OCI-LY1 (cell line): ENCODE results near the gene CRYZ.

Source experiments
- CTCF ChIP-seq: fragments of 200-600 bp; sonication (generic), shearing (Covaris generic); IDR thresholded peaks from 2 replicates; pipeline ENCODE4 v1.5.1; 2017; ENCODE audit warnings: mild to moderate bottlenecking, antibody characterized with exemption, low read length, moderate library complexity, mixed read lengths
- EZH2 ChIP-seq: fragments of 200-600 bp; sonication (generic), shearing (Covaris generic); IDR thresholded peaks from 2 replicates; pipeline ENCODE4 v1.8.0; 2017; ENCODE audit warnings: borderline replicate concordance, mixed run types, mild to moderate bottlenecking, antibody characterized with exemption, low read length, moderate library complexity, mixed read lengths

GRCh38 chr1:74771913-74772515 is 39.2 kb upstream of the CRYZ start:
- peak; percentile 59 for TF ChIP-seq CTCF
- TF ChIP-seq EZH2: no peak
